Middle frontal gyrus (tissue), 1 donor: Measurements from ENCODE around the gene BRD4.

Source experiments
- DNase-seq: peaks from one replicate; pipeline ENCODE4 v3.0.0-alpha.2; 2015; ENCODE audit warnings: low spot score; ENCODE audit errors: extremely low spot score

The BRD4 gene

DNA sequence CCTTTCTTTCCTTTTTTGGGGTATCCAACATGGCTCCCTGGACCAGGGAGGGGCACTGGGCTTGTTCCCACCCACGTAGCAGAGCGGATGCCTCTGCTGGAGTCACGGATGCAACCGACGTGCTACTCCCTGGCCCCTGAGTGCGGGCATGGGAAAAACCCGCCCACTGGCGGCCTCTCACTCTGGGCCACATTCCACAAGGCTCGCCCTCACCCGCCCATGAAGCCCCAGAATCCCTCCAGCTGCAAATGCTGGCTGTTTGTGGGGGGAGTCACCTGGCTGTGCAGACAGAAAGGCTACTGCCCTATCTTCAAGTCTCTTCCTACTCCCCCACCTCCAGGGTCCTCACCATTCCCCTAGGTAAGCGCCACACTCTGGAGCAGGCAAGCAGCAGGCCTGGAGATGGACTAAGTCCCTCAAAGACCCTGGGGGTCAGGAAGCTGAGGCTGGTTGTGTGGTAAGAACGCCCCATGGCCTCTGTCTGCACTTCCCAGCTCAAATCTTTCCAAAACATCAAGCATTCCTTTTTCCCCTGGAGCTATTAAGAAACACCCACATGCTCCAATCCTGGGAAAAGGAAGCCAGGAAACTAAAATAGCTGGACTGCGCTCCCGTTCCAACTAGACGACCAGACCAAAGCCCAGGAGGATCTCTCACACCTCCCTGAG lies 82.2 kb downstream of the BRD4 start:
- no peak for DNase-seq

GRCh38 chr19:15249528-15249874 lies 82.8 kb downstream of the BRD4 start:
- DNase-seq: no peak

DNA sequence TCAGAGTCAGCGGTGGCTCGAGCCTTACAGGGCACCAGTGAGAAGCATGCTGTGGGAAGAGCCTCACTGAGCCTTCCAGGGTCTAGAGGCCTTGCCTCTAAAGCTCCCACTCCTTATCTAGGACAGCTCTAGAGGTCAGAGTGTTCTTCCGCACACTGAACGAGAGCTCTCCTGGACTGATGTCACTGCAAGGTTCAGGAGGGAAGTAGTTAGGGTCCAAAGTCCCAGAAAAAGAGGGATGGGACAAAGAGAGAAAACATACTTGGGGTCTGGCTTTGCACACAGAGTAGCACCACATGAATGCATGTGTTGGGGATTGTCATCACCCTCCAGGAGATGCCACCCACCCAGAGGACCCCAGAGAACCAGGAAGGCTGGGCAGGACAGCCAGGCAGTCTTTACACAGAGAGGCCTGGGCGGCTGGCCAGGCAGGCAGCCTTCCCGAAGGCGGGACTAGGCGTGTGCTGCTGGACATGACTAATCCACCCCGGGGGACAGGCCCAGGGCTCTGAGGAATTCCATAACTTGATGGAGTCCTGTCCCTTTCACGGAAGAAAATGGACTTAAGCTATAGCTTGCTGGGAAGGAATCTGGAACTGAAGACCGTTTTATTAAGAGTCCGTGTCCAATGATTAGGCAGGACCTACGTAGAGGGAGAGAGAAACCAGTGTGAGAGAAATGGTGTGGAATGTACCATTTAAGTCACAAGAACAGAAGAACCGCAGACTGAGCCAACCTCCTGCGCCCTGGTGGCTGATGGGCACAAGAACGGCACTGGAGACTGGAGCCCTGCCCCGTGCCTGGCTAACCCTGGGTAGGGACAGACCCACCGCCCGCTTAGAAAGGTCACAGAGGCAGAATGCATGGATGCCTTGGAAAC lies 83.5 kb downstream of the BRD4 start:
- DNase-seq: no peak

DNA sequence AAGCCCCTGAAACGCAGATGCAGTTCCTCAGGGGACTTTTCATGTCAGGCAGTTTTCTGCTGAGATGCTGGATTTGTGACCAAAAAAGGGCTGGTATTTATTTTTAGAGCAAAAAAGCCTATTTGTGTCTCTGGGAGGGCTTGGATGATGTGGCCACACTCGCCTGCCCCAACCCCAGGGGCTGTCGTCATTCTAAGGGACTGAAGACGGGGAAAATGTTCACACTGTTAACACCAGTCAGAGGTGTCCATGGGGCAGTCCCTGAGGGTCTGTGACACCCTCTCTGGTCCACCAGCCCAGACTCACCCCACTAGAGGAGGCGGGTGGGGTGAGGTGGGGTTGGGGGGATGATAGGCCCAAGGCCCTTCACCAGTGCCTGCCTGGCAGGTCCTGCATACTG lies 84.2 kb downstream of the BRD4 start:
- no peak for DNase-seq

GRCh38 chr19:15247107-15248014 lies 85.0 kb downstream of the BRD4 start:
- no peak for DNase-seq

DNA sequence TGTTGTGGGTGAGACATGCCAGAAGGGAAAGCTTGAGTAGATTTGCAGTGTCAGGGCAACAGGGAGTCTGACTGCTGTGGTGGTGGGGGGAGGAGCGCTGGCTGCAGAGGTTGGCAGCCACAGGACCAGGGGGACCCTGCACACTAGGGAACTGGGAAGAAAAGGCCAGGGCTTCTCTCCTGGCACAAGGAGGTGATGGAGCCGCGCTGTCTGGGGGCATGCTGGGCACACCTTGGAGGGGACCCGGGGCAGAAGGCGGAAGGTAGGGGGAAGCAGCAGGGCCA lies 86.2 kb downstream of the BRD4 start:
- DNase-seq: no peak

DNA sequence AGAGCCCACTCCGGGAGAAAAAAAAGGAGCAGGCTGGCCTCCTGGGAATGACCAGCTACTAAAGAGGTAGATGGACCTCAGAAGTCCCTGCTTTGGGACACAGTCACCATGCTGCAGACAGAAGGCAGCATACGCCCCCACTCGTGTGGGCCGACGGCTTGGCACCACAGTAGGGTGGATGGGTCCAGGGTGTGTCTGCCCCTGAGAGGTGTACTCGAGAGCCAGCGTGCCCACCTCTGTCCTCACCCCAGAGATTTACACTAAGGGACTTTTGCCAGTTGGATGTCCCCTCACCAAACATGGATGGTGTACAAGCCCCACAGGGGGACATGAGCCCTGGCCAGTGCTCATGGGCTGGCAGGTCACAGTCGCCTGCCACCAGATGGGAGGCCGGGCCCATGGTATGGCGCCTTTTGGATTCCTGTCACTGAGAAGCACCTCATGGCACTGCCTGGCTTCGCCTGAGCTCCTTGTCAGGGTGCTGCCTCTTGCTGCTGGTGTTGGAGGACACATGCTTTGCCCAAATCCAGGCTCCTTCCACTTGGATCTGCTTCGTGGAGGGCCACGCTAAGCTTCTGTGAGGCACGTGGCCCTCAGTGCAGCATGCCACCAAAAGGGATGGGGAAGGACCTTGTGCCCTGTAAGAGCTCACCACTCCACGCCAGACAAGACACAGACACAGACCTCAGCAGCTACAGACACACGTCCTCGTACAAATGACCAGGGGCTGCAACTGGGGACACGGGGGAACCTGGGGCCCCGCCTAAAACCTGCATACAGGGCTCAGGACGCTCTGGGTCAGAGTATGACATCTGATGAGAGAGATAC lies 86.8 kb downstream of the BRD4 start:
- DNase-seq: no peak

GRCh38 chr19:15244808-15245207 lies 87.5 kb downstream of the BRD4 start:
- DNase-seq: no peak

DNA sequence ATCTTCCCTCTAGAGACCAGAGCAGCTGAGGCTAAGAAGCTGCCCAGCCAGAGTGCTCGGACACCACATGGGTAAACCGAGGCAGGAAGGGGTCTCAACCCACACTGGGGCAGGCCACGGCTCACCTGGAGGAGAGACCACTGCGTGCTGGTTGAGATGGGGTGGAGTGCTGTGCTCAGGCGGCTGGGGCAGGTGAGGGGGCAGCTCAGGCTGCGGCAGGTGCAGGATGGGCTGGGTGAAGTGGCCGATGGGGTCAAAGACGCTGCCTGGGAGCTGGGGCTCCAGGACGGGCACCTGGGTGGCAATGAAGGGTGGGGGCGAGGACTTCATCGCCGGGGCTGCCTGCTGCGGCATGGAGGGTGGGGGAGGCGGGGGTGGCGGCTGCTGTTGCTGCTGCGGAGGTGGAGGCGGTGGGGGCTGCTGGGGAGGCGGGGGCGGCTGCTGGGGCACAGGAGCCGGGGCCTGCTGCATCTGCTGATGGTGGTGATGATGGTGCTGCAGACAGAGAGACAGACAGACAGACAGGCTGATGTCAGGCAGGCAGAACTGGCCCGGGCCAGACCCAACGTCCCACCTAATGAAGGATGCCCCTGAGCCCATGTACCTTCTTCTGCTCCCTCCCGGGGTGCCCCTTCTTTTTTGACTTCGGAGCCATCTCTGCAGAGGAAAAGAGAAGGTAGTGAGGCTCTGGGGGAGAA lies 88.1 kb downstream of the BRD4 start:
- DNase-seq: no peak

DNA sequence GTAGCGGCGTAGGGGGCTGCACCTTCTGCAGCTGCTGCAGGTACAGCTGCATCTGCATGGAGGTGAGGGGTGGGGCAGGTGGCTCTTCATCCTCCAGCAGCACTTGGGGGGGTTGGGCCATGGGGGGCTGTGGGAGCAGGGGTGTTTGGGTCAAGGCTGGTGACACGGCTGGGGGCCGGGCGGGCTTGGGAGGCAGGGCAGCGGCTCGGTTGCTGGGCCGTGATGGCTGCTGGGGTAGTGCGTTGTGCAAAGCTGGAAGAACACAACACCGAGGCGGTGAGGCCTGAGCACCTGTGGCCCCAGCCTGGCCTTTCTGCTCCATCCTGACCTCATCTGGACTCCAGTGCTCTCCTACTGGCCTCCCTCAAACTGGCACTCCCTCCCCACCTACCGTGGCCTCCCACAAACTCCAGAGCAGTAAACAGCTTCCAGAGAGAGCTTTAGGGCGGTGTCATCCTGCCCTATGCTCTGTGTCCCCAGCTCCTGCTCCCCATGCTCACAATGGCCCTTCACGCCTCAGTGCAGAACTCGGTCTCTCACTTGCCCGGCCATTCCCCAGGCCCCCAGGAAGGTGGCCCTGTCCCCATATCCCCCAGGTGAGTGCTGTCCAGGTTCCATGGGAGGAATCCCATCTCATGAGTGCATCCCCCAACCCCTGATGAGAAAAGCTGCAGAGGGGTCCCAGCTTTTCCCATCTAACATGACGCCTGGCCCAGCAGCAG lies 88.9 kb downstream of the BRD4 start:
- DNase-seq: no peak

GRCh38 chr19:15241259-15241910 lies 91.0 kb downstream of the BRD4 start:
- no peak for DNase-seq

- no peak for DNase-seq
Measured at GRCh38 chr19:15240515-15240914, 91.8 kb downstream of the BRD4 start.

- no peak for DNase-seq
Measured at GRCh38 chr19:15239337-15239949, 92.9 kb downstream of the BRD4 start.

DNA sequence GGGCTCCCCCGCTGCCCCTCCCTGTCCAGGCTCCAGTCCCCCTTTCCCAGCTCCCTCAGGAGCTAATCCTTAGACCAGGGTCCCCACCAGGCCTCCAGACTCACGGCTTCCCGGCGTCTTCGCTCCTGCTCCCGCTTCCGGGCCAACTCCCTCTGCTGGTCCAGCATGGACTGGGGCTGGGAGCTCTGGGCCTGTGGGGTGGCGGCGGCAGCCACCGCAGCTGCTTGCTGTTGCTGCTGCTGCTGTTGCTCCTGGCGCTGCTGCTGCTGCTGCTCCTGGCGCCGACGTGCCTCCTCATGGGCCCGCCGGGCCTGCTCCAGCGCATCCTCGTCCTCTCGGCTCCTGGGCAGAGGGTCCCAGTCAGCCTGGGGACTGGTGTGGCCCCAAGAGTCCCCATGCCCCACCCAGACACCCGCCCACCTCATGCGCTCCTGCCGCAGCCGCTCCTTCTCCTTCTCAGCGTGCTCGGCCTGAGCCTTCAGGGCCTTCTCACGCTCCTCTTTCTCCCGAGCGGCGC lies 93.6 kb downstream of the BRD4 start:
- no peak for DNase-seq

GRCh38 chr19:15237759-15238638 lies 94.3 kb downstream of the BRD4 start:
- no peak for DNase-seq

DNA sequence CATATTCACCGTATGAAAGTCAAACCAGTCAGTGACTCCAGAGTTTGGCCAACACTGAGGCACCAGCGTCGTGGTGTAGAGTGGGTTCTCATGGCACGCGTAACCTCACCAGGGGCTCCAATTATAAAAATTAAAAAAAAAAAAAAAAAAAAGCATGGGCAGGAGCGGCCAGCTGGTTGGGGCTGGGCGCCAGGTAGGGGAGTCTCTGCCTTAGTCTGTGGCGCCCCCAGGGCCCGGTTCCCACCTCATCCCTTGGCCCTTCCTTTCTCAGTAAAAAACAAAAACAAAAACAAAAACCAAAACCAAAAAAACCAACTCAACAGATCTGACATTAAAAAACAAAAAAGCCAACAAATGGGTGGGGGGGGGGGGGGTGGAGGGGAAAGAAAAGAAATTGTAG lies 95.5 kb downstream of the BRD4 start:
- DNase-seq: no peak

DNA sequence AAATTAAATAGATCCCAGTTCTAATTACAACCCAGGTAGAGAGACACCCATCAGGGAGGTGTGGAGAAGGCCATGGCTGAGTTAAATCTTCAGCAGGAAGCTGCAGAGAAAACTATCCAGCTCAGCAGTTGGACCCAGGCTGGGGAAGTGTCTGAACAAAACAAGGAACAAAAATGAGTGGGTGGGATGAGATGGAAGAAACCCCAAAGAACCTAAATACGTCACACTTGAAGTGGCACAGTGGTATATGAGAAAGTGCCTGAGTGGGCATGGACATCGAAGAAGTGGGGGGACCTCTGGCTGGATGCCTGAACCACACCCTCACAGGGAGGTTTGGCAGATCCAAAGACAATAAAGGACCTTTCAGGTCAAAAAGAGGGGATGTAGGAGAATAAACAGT lies 96.6 kb downstream of the BRD4 start:
- DNase-seq: no peak
